Testis (tissue), 3 donors: ENCODE data around the gene KIAA1958. TPM values are rescaled to one million over a fixed set of nuclear protein-coding genes. Genes with fewer than 3 reads are reported as not detected.

ENCODE experiments used
- DNase-seq: peaks from one replicate; pipeline ENCODE4 v3.0.0-alpha.2; 2019
- H3K27ac ChIP-seq, 2 donors: fragments of 200-600 bp; sonication (generic); one replicate each; pipeline ENCODE4 v1.5.1; 2019
- H3K27me3 ChIP-seq: fragments of 200-600 bp; sonication (generic); one replicate; pipeline ENCODE4 v1.5.1; 2019
- H3K36me3 ChIP-seq: fragments of 200-600 bp; sonication (generic); one replicate; pipeline ENCODE4 v1.5.1; 2017; ENCODE audit warnings: low read depth; ENCODE audit errors: missing control alignments
- H3K4me1 ChIP-seq: fragments of 200-600 bp; sonication (generic); one replicate; pipeline ENCODE4 v1.5.1; 2019
- H3K4me3 ChIP-seq, 2 donors: fragments of 200-600 bp; sonication (generic); one replicate each; pipeline ENCODE4 v1.5.1; 2017 to 2019
- H3K9me3 ChIP-seq: fragments of 200-600 bp; sonication (generic); one replicate; pipeline ENCODE4 v1.5.1; 2017
- CTCF ChIP-seq, 3 experiments: fragments of 450-650 bp in 2 of 3; fragments of 200-600 bp in 1 of 3; sonication (generic) in 1 of 3; IDR thresholded peaks; one replicate each; pipeline ENCODE4 v1.5.1; 2016 to 2019; ENCODE audit warnings: antibody characterized with exemption in 3 of 3, mild to moderate bottlenecking in 2 of 3, moderate library complexity in 1 of 3
- POLR2A ChIP-seq: fragments of 450-650 bp; IDR thresholded peaks from one replicate; pipeline ENCODE4 v1.6.1; 2017; ENCODE audit warnings: antibody characterized with exemption, mild to moderate bottlenecking, moderate library complexity
- WGBS, 2 donors: methylation state at CpG; one replicate each; pipeline ENCODE4 v1.1.5; 2018; 5-methylcytosine and 5-hydroxymethylcytosine counted together
- intact Hi-C: fragments of 100-400 bp; cut with DNase I; formaldehyde crosslinking; loops from one replicate; pipeline ENCODE4 v1.15.1; 2023; ENCODE audit warnings: low total_unique reads
- polyA plus RNA-seq: library from polyadenylated mRNA; stranded (reverse); fragments of 350-450 nt; fragmentation: Illumina TruSeq; extraction: RNeasy Lipid Tissue Mini Kit (QIAGEN cat#74804); gene quantifications from one replicate; pipeline ENCODE4 v1.2.3, GENCODE V29; 2014; ENCODE audit warnings: low read depth, low replicate concordance; ENCODE audit not compliant: insufficient read depth
- total RNA-seq, 2 donors: library from RNA; depleted of rRNA; stranded (reverse); fragments of >200 nt; gene quantifications; one replicate each; pipeline ENCODE4 v1.2.3, GENCODE V29; 2016

Gene KIAA1958
- total and polyA plus RNA-seq, 3 donors from 2014 or later = 14.5 to 74.8 (median 66.5) TPM

- no peak overlapping the region for H3K4me3 ChIP-seq
- no peaks in the 10 kb centered on the region for H3K27me3 ChIP-seq
- H3K36me3 ChIP-seq = no peaks in the 10 kb centered on the region
- H3K4me1 ChIP-seq = no peaks in the 10 kb centered on the region
- TF ChIP-seq CTCF (IDR thresholded peaks at IDR 0.05) = no peak
- no peak for TF ChIP-seq POLR2A
- 50 to 64% methylated on average over 3 of the region's 3 CpGs for WGBS, 2 donors
- intact Hi-C loops = no loop called here
- H3K9me3 ChIP-seq = no peaks in the 10 kb centered on the region
- DNase-seq = no peak
- H3K27ac ChIP-seq = no peak overlapping the region
Measured at GRCh38 chr9:112599732-112600131, 113.1 kb downstream of the KIAA1958 start.

GRCh38 chr9:112601636-112602035, 115.0 kb downstream of the KIAA1958 start:
- no peaks in the 10 kb centered on the region for H3K4me1 ChIP-seq
- no peaks in the 10 kb centered on the region for H3K9me3 ChIP-seq
- no peak overlapping the region for H3K27ac ChIP-seq
- intact Hi-C loops = no loop called here
- no peak overlapping the region for H3K4me3 ChIP-seq
- no peaks in the 10 kb centered on the region for H3K36me3 ChIP-seq
- DNase-seq = no peak
- WGBS, 2 donors = 71 to 74% methylated on average over 2 of the region's 2 CpGs
- no peaks in the 10 kb centered on the region for H3K27me3 ChIP-seq
- no peak for TF ChIP-seq POLR2A

GRCh38 chr9:112604790-112605189, 118.2 kb downstream of the KIAA1958 start:
- no peaks in the 10 kb centered on the region for H3K4me1 ChIP-seq
- intact Hi-C loops = no loop called here
- no peak for DNase-seq
- no peaks in the 10 kb centered on the region for H3K27me3 ChIP-seq
- no peak overlapping the region for H3K27ac ChIP-seq
- no peaks in the 10 kb centered on the region for H3K9me3 ChIP-seq
- no peaks in the 10 kb centered on the region for H3K36me3 ChIP-seq
- TF ChIP-seq POLR2A (no peak), CTCF (IDR thresholded peaks at IDR 0.05) (no peak)
- 95 to 96% methylated on average over 2 of the region's 2 CpGs for WGBS, 2 donors
- H3K4me3 ChIP-seq = no peak overlapping the region

- Histone ChIP-seq H3K27me3 (no peaks in the 10 kb centered on the region), H3K36me3 (no peaks in the 10 kb centered on the region), H3K27ac (no peak overlapping the region), H3K4me1 (no peaks in the 10 kb centered on the region), H3K9me3 (no peaks in the 10 kb centered on the region), H3K4me3 (no peak overlapping the region)
- 64% methylated on average over 1 of the region's 1 CpG for WGBS, 2 donors
- DNase-seq = no peak
- TF ChIP-seq CTCF (IDR thresholded peaks at IDR 0.05) = no peak
- no peak for TF ChIP-seq POLR2A
- intact Hi-C loops = no loop called here
Measured at GRCh38 chr9:112605518-112605917, 118.9 kb downstream of the KIAA1958 start.

- H3K4me3 ChIP-seq = no peak overlapping the region
Measured at GRCh38 chr9:112605963-112606699, 119.5 kb downstream of the KIAA1958 start.

More at GRCh38 chr9:112605963-112606699, 119.5 kb downstream of the KIAA1958 start:
- TF ChIP-seq POLR2A (no peak), CTCF (IDR thresholded peaks at IDR 0.05) (no peak)
- no peaks in the 10 kb centered on the region for H3K9me3 ChIP-seq
- no peaks in the 10 kb centered on the region for H3K36me3 ChIP-seq
- H3K27ac ChIP-seq = no peak overlapping the region
- no peaks in the 10 kb centered on the region for H3K27me3 ChIP-seq
- DNase-seq = no peak
- H3K4me1 ChIP-seq = no peaks in the 10 kb centered on the region
- intact Hi-C loops = no loop called here
- WGBS, 2 donors = 93% methylated on average over 2 of the region's 2 CpGs
